OCI-LY3 (cell line): ENCODE measurements around the gene AGRP.

Experiments
- H2AFZ ChIP-seq: fragments of 200-600, 300-600 bp; shearing (Covaris generic); 2 replicates; pipeline ENCODE4 v1.6.0; 2014; ENCODE audit warnings: antibody characterized with exemption, low read depth, low read length
- H3K27ac ChIP-seq: fragments of 200-600, 300-600 bp; sonication (generic); 2 replicates; pipeline ENCODE4 v1.5.1; 2014; ENCODE audit warnings: mild to moderate bottlenecking, low read length, moderate library complexity, mixed read lengths
- H3K27me3 ChIP-seq: fragments of 200-600, 300-600 bp; sonication (generic); 2 replicates; pipeline ENCODE4 v1.6.1; 2014; ENCODE audit warnings: low read depth, low read length, mixed read lengths
- H3K36me3 ChIP-seq: fragments of 200-600, 300-600 bp; sonication (generic); replicated peaks from 2 replicates; pipeline ENCODE3; 2014; ENCODE audit warnings: low read depth, low read length, mixed read lengths
- H3K4me1 ChIP-seq: fragments of 300-600, 200-600 bp; sonication (generic); 2 replicates; pipeline ENCODE4 v1.6.1; 2014; ENCODE audit warnings: low read length, mixed read lengths
- H3K4me2 ChIP-seq: fragments of 200-600, 300-600 bp; sonication (generic); 2 replicates; pipeline ENCODE4 v1.6.1; 2014; ENCODE audit warnings: low read length, mixed read lengths
- H3K4me3 ChIP-seq: fragments of 300-600, 200-600 bp; sonication (generic); 2 replicates; pipeline ENCODE4 v1.5.1; 2014; ENCODE audit warnings: antibody characterized with exemption, mild to moderate bottlenecking, low read length, moderate library complexity
- H3K79me2 ChIP-seq: fragments of 300-600, 200-600 bp; shearing (Covaris generic); 2 replicates; pipeline ENCODE4 v1.6.1; 2014; ENCODE audit warnings: mild to moderate bottlenecking, low read length, mixed read lengths
- H3K9ac ChIP-seq: fragments of 300-600, 200-600 bp; shearing (Covaris generic); 2 replicates; pipeline ENCODE4 v1.6.0; 2014; ENCODE audit warnings: mild to moderate bottlenecking, low read length, moderate library complexity
- H3K9me3 ChIP-seq: fragments of 200-600, 300-600 bp; shearing (Covaris generic); 2 replicates; pipeline ENCODE4 v1.6.1; 2014; ENCODE audit warnings: low read length, mixed read lengths; ENCODE audit not compliant: insufficient read depth
- H4K20me1 ChIP-seq: fragments of 200-600, 300-600 bp; sonication (generic); 2 replicates; pipeline ENCODE4 v1.6.1; 2016; ENCODE audit warnings: low read length, mixed read lengths; ENCODE audit not compliant: insufficient read depth
- EZH2phosphoT487 ChIP-seq: fragments of 200-600 bp; shearing (Covaris generic); IDR thresholded peaks from 2 replicates; pipeline ENCODE4 v1.6.1; 2018; ENCODE audit warnings: antibody characterized with exemption, mixed run types, low read depth
- TF ChIP-seq, protein P1 (sequence below): fragments of 200-600, 300-600 bp; sonication (generic); IDR thresholded peaks from 2 replicates; pipeline ENCODE4 v1.5.1; 2014; ENCODE audit warnings: antibody characterized with exemption, low read length, low read depth

Gene AGRP

GRCh38 chr16:67525176-67525860 is 42.0 kb upstream of the AGRP start:
- Histone ChIP-seq H3K4me1 (peaks cover 14% of the 10 kb centered on the region), H2AFZ (no peak overlapping the region), H3K4me2 (no peak overlapping the region), H3K36me3 (no peaks in the 10 kb centered on the region), H3K79me2 (peaks cover 13% of the 10 kb centered on the region), H3K9me3 (no peaks in the 10 kb centered on the region), H3K4me3 (no peak overlapping the region), H3K27ac (no peak overlapping the region), H3K9ac (no peak overlapping the region), H3K27me3 (no peaks in the 10 kb centered on the region), H4K20me1 (no peaks in the 10 kb centered on the region)
- TF ChIP-seq, protein P1, sequence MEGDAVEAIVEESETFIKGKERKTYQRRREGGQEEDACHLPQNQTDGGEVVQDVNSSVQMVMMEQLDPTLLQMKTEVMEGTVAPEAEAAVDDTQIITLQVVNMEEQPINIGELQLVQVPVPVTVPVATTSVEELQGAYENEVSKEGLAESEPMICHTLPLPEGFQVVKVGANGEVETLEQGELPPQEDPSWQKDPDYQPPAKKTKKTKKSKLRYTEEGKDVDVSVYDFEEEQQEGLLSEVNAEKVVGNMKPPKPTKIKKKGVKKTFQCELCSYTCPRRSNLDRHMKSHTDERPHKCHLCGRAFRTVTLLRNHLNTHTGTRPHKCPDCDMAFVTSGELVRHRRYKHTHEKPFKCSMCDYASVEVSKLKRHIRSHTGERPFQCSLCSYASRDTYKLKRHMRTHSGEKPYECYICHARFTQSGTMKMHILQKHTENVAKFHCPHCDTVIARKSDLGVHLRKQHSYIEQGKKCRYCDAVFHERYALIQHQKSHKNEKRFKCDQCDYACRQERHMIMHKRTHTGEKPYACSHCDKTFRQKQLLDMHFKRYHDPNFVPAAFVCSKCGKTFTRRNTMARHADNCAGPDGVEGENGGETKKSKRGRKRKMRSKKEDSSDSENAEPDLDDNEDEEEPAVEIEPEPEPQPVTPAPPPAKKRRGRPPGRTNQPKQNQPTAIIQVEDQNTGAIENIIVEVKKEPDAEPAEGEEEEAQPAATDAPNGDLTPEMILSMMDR, result no peak
- TF ChIP-seq EZH2phosphoT487, result no peak

DNA sequence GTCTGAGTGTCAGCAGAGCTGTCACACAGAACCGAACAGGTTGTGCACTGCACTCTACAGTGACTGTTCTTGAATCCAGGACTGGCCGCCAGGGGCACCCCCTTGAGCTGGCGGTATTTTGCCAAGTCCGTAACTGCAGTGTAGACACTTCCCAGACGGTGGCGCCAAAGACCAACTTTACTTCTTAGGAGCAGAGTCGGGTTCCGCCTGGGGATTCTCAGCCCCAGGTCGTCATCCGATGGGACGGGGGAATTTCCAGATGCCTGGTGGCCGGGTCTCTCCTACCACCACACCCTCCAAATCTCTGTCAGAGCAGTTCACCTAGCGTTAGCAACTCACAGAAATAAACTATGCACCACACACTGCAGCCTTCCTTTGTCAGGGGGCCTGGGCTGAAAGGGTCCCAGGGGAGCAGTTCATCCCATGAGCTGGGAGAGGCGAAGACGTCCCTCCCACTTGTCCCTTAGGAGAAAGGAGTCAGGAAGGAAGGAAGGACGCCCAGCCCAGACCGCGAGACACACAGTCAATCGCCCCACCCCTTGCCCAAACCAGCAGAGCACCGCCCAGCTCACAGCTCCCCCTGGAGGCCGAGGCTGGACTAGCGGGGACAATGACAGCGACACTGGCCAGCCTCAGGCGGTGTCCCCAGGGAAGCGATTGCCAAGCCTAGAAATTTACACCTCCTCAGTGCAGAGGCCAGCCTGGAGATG is 37.9 kb upstream of the AGRP start:
- Histone ChIP-seq H3K4me3 (peak overlapping the region; percentile 84), H3K36me3 (no peaks in the 10 kb centered on the region), H3K9ac (peak overlapping the region; percentile 96), H3K27me3 (no peaks in the 10 kb centered on the region), H3K9me3 (no peaks in the 10 kb centered on the region), H2AFZ (no peak overlapping the region), H3K79me2 (no peaks in the 10 kb centered on the region), H3K4me1 (peaks cover 44% of the 10 kb centered on the region), H4K20me1 (no peaks in the 10 kb centered on the region), H3K4me2 (peak overlapping the region; percentile 98), H3K27ac (peak overlapping the region; percentile 95)
- TF ChIP-seq EZH2phosphoT487, result no peak
- TF ChIP-seq, protein P1, result peak; percentile 84

GRCh38 chr16:67519242-67519641 is 35.9 kb upstream of the AGRP start:
- peak overlapping the region; percentile 99 for H3K4me2 ChIP-seq
- no peaks in the 10 kb centered on the region for H3K27me3 ChIP-seq
- no peaks in the 10 kb centered on the region for H4K20me1 ChIP-seq
- H3K4me3 ChIP-seq, result peak overlapping the region; percentile 75
- H3K36me3 ChIP-seq, result no peaks in the 10 kb centered on the region
- peak overlapping the region; percentile 86 for H3K9ac ChIP-seq
- TF ChIP-seq, protein P1, result no peak
- TF ChIP-seq EZH2phosphoT487, result no peak
- H3K79me2 ChIP-seq, result no peaks in the 10 kb centered on the region
- H3K27ac ChIP-seq, result no peak overlapping the region
- peaks cover 62% of the 10 kb centered on the region for H3K4me1 ChIP-seq
- H2AFZ ChIP-seq, result no peak overlapping the region
- H3K9me3 ChIP-seq, result no peaks in the 10 kb centered on the region

DNA sequence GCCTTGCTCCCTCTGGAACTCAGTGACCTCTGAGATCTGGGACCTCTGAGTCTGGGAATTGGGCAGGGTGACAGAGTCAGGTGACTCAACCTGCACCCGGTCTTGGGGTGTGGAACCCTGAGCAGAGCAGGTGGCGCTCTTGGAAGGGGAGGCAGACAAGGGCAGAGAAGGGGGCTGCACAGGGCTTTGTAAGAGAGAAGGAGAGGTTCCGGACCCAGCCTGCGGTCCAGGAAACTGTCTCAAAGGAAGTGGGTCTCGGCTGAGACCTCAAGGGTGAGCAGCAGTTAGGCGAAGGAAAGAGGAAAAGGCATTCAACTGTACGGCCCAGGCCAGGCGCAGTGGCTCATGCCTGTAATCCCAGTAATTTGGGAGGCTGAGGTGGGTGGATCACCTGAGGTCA is 35.3 kb upstream of the AGRP start:
- Histone ChIP-seq H3K4me1 (peaks cover 68% of the 10 kb centered on the region), H3K9me3 (no peaks in the 10 kb centered on the region), H2AFZ (peak overlapping the region; percentile 10; the same call in 1 of the 2 replicates), H3K4me3 (peak overlapping the region; percentile 75), H3K27me3 (no peaks in the 10 kb centered on the region), H3K9ac (peak overlapping the region; percentile 86), H3K27ac (peak overlapping the region; percentile 93), H3K4me2 (peak overlapping the region; percentile 99), H4K20me1 (no peaks in the 10 kb centered on the region), H3K79me2 (no peaks in the 10 kb centered on the region), H3K36me3 (no peaks in the 10 kb centered on the region)
- TF ChIP-seq, protein P1, result peak; percentile 26; the same call in 1 of the 2 replicates
- TF ChIP-seq EZH2phosphoT487, result no peak
